NCI-H510A treated with DMSO at 0.1 percent for 48 hours (cell line): Measurements from ENCODE around the gene THSD4.
"Not testable (repeated sequence)": the region's sequence is repeated elsewhere in the genome, so short reads cannot be mapped to it uniquely, and the experiment has no call there.

Source experiments
- DNase-seq: peaks from one replicate; lab custom pipeline; 2025; lab: John Stamatoyannopoulos, UW

Gene THSD4

GRCh38 chr15:71294251-71294910 is 179.1 kb downstream of the THSD4 start:
- DNase-seq, result no peak

GRCh38 chr15:71294911-71295602 is 179.8 kb downstream of the THSD4 start:
- no peak for DNase-seq

- no peak for DNase-seq
Measured at GRCh38 chr15:71295603-71296314, 180.5 kb downstream of the THSD4 start.

GRCh38 chr15:71296315-71296679 is 181.0 kb downstream of the THSD4 start:
- no peak for DNase-seq

GRCh38 chr15:71301958-71302621 is 186.8 kb downstream of the THSD4 start:
- no peak for DNase-seq

GRCh38 chr15:71302861-71303410 is 187.7 kb downstream of the THSD4 start:
- DNase-seq, result no peak

GRCh38 chr15:71303977-71304376 is 188.7 kb downstream of the THSD4 start:
- no peak for DNase-seq

GRCh38 chr15:71304681-71305080 is 189.4 kb downstream of the THSD4 start:
- DNase-seq, result no peak

- DNase-seq, result no peak
Measured at GRCh38 chr15:71306538-71306937, 191.3 kb downstream of the THSD4 start.

GRCh38 chr15:71312194-71312708 is 197.0 kb downstream of the THSD4 start:
- no peak for DNase-seq

GRCh38 chr15:71312731-71313460 is 197.6 kb downstream of the THSD4 start:
- no peak for DNase-seq

GRCh38 chr15:71313806-71314205 is 198.5 kb downstream of the THSD4 start:
- DNase-seq, result no peak

- DNase-seq, result no peak
Measured at GRCh38 chr15:71314956-71315537, 199.8 kb downstream of the THSD4 start.

- no peak for DNase-seq
Measured at GRCh38 chr15:71316911-71317310, 201.6 kb downstream of the THSD4 start.

- not testable (repeated sequence) for DNase-seq
Measured at GRCh38 chr15:71319424-71319823, 204.2 kb downstream of the THSD4 start.

- no peak for DNase-seq
Measured at GRCh38 chr15:71319935-71320334, 204.7 kb downstream of the THSD4 start.

- DNase-seq, result no peak
Measured at GRCh38 chr15:71323082-71323481, 207.8 kb downstream of the THSD4 start.

- DNase-seq, result no peak
Measured at GRCh38 chr15:71323584-71323983, 208.3 kb downstream of the THSD4 start.

GRCh38 chr15:71325481-71325880 is 210.2 kb downstream of the THSD4 start:
- DNase-seq, result no peak

- DNase-seq, result no peak
Measured at GRCh38 chr15:71328453-71328852, 213.2 kb downstream of the THSD4 start.

GRCh38 chr15:71329041-71329440 is 213.8 kb downstream of the THSD4 start:
- no peak for DNase-seq
